Measurements from ENCODE around the gene PMS2. TPM values are rescaled to one million over a fixed set of nuclear protein-coding genes. Genes with fewer than 3 reads are reported as not detected.
"Not testable (repeated sequence)": the region's sequence is repeated elsewhere in the genome, so short reads cannot be mapped to it uniquely, and the experiment has no call there.

PMS2 gene
- total and polyA plus RNA-seq, 2 donors (not counting 1 experiment from before 2014, with no cell fraction given): 8.1 to 20.3 TPM

DNA sequence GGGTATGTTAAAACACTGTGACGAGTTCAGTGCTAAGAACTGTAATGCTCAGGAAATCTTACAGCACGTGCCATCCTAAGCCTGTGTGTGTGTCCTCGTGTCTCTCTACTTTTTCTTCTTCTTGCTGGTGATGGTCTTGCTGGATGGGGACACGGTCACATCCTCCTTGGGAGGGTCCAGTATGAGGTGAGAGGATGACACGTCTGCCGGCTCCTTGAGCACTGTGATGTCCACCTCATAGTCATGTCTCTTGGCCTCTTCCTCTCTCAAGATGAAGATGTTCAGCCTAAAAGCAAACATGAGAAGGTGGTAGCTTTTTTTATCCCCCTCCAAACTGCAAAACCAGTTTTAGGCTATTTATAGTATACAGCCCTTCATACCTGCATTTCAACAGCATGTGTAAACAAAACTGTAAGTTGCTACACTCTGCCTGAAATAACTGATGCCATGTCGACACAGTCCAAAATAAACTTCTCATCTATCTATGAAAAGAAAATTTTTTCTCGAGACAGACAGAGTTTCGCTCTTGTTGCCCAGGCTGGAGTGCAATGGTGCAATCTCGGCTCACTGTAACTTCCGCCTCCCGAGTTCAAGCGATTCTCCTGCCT, 82.5 kb downstream of the PMS2 start:
- CTCF ChIA-PET; H3K4me2 ChIP-seq (replicated peaks; ENCODE audit: low read depth, low read length, poor library complexity, severe bottlenecking); H3K27ac ChIP-seq (ENCODE audit: low read length in 2 of 2); H3K27me3 Mint-ChIP-seq; H2AFZ ChIP-seq (ENCODE audit: insufficient read depth, low read depth, low read length, poor library complexity, severe bottlenecking); H4K20me1 ChIP-seq (ENCODE audit: control insufficient read depth, insufficient read depth, low read length, poor library complexity, severe bottlenecking); H3K4me1 Mint-ChIP-seq; H3K4me3 Mint-ChIP-seq; POLR2A ChIA-PET; intact Hi-C loops (cut with micrococcal nuclease); DNase-seq; H3K9me3 ChIP-seq (ENCODE audit: control extremely low read depth in 1 of 3, control insufficient read depth in 2 of 3, insufficient read depth in 1 of 3, low read length in 2 of 3); H3K36me3 ChIP-seq (replicated peaks in 1 of 2; ENCODE audit: control extremely low read depth in 1 of 2, control insufficient read depth in 1 of 2, extremely low read depth in 1 of 2, insufficient read depth in 2 of 2, low read length in 1 of 2); H3K4me1 ChIP-seq (ENCODE audit: control insufficient read depth in 2 of 2, insufficient read depth in 2 of 2, low read length in 2 of 2); H3K9ac ChIP-seq (ENCODE audit: low read length); H3K27ac Mint-ChIP-seq; H3K4me3 ChIP-seq (ENCODE audit: control extremely low read depth in 1 of 5, extremely low read depth in 1 of 5, insufficient read depth in 1 of 5, low read depth in 2 of 5, low read length in 4 of 5); H3K9me3 Mint-ChIP-seq (ENCODE audit: insufficient read depth); H3K79me2 ChIP-seq (ENCODE audit: control insufficient read depth, insufficient read depth, low read length); H3K27me3 ChIP-seq (replicated peaks in 1 of 4; ENCODE audit: control extremely low read depth in 1 of 4, control insufficient read depth in 3 of 4, insufficient read depth in 4 of 4, low read length in 3 of 4); ATAC-seq (ENCODE audit: low read depth): not testable (repeated sequence)
- no CpG with 5 or more reads among the region's 13 CpGs for WGBS (ENCODE audit: insufficient coverage)

GRCh38 chr7:5924630-5925029, 84.2 kb downstream of the PMS2 start:
- H4K20me1 ChIP-seq (ENCODE audit: control insufficient read depth, insufficient read depth, low read length, poor library complexity, severe bottlenecking); H2AFZ ChIP-seq (ENCODE audit: insufficient read depth, low read depth, low read length, poor library complexity, severe bottlenecking); CTCF ChIA-PET; POLR2A ChIA-PET; H3K9me3 Mint-ChIP-seq (ENCODE audit: insufficient read depth); H3K27ac ChIP-seq (ENCODE audit: low read length in 2 of 2); H3K36me3 ChIP-seq (replicated peaks in 1 of 2; ENCODE audit: control extremely low read depth in 1 of 2, control insufficient read depth in 1 of 2, extremely low read depth in 1 of 2, insufficient read depth in 2 of 2, low read length in 1 of 2); DNase-seq; H3K4me1 ChIP-seq (ENCODE audit: control insufficient read depth in 2 of 2, insufficient read depth in 2 of 2, low read length in 2 of 2); H3K27me3 ChIP-seq (replicated peaks in 1 of 4; ENCODE audit: control extremely low read depth in 1 of 4, control insufficient read depth in 3 of 4, insufficient read depth in 4 of 4, low read length in 3 of 4); H3K9ac ChIP-seq (ENCODE audit: low read length); H3K4me3 ChIP-seq (ENCODE audit: control extremely low read depth in 1 of 5, extremely low read depth in 1 of 5, insufficient read depth in 1 of 5, low read depth in 2 of 5, low read length in 4 of 5); H3K4me3 Mint-ChIP-seq; ATAC-seq (ENCODE audit: low read depth); H3K27ac Mint-ChIP-seq; H3K27me3 Mint-ChIP-seq; H3K4me1 Mint-ChIP-seq; intact Hi-C loops (cut with micrococcal nuclease); H3K9me3 ChIP-seq (ENCODE audit: control extremely low read depth in 1 of 3, control insufficient read depth in 2 of 3, insufficient read depth in 1 of 3, low read length in 2 of 3); H3K79me2 ChIP-seq (ENCODE audit: control insufficient read depth, insufficient read depth, low read length); H3K4me2 ChIP-seq (replicated peaks; ENCODE audit: low read depth, low read length, poor library complexity, severe bottlenecking): not testable (repeated sequence)
- WGBS (ENCODE audit: insufficient coverage): no CpG with 5 or more reads among the region's 12 CpGs

- CTCF ChIA-PET; DNase-seq; H3K4me3 Mint-ChIP-seq; H3K36me3 ChIP-seq (replicated peaks in 1 of 2; ENCODE audit: control extremely low read depth in 1 of 2, control insufficient read depth in 1 of 2, extremely low read depth in 1 of 2, insufficient read depth in 2 of 2, low read length in 1 of 2); H4K20me1 ChIP-seq (ENCODE audit: control insufficient read depth, insufficient read depth, low read length, poor library complexity, severe bottlenecking); H3K4me2 ChIP-seq (replicated peaks; ENCODE audit: low read depth, low read length, poor library complexity, severe bottlenecking); H3K27ac ChIP-seq (ENCODE audit: low read length in 2 of 2); H3K27me3 Mint-ChIP-seq; H3K79me2 ChIP-seq (ENCODE audit: control insufficient read depth, insufficient read depth, low read length); H2AFZ ChIP-seq (ENCODE audit: insufficient read depth, low read depth, low read length, poor library complexity, severe bottlenecking); H3K9me3 Mint-ChIP-seq (ENCODE audit: insufficient read depth); intact Hi-C loops (cut with micrococcal nuclease); H3K4me1 Mint-ChIP-seq; H3K9me3 ChIP-seq (ENCODE audit: control extremely low read depth in 1 of 3, control insufficient read depth in 2 of 3, insufficient read depth in 1 of 3, low read length in 2 of 3); ATAC-seq (ENCODE audit: low read depth); POLR2A ChIA-PET; H3K27me3 ChIP-seq (replicated peaks in 1 of 4; ENCODE audit: control extremely low read depth in 1 of 4, control insufficient read depth in 3 of 4, insufficient read depth in 4 of 4, low read length in 3 of 4); H3K4me3 ChIP-seq (ENCODE audit: control extremely low read depth in 1 of 5, extremely low read depth in 1 of 5, insufficient read depth in 1 of 5, low read depth in 2 of 5, low read length in 4 of 5); H3K9ac ChIP-seq (ENCODE audit: low read length); H3K4me1 ChIP-seq (ENCODE audit: control insufficient read depth in 2 of 2, insufficient read depth in 2 of 2, low read length in 2 of 2); H3K27ac Mint-ChIP-seq: not testable (repeated sequence)
- no CpG with 5 or more reads among the region's 2 CpGs for WGBS (ENCODE audit: insufficient coverage)
Measured at GRCh38 chr7:5924180-5924579, 84.7 kb downstream of the PMS2 start.

Small RNA genes within 50 kb of the gene (small RNA-seq; reads per million reads assigned to genes)
- gene RF00019 (ENCODE audit: insufficient read length, low read depth, low replicate concordance) (not detected), gene RNU6-218P (ENCODE audit: insufficient read length, low read depth, low replicate concordance) (not detected), gene SNORA80D (ENCODE audit: insufficient read length, low read depth, low replicate concordance) (not detected)

Other genes with a start within 250 kb of the PMS2 start
- gene RNF216, start 227.4 kb downstream of the PMS2 start, total RNA-seq: 67.2 and 71.1 TPM in 2 replicates
- 46.6 and 48.4 TPM in 2 replicates for gene RNF216, start 227.4 kb downstream of the PMS2 start, polyA plus RNA-seq
- gene OCM, start 128.3 kb downstream of the PMS2 start, total RNA-seq: 0.79 and 1.6 TPM in 2 replicates
- gene OCM, start 128.3 kb downstream of the PMS2 start, polyA plus RNA-seq: 0.26 and 0.34 TPM in 2 replicates
- gene CCZ1, start 110.3 kb downstream of the PMS2 start, total RNA-seq: 66.2 and 74.1 TPM in 2 replicates
- gene CCZ1, start 110.3 kb downstream of the PMS2 start, polyA plus RNA-seq: 30.8 and 39.4 TPM in 2 replicates
- gene RSPH10B, start 38.4 kb downstream of the PMS2 start, total RNA-seq: 0.20 TPM in 1 of 2 replicates, not detected in the other
- gene RSPH10B, start 38.4 kb downstream of the PMS2 start, polyA plus RNA-seq: 0.07 and 0.09 TPM in 2 replicates
- gene AIMP2, start 223 bp upstream of the PMS2 start, total RNA-seq: 11.7 and 13.1 TPM in 2 replicates
- gene AIMP2, start 223 bp upstream of the PMS2 start, polyA plus RNA-seq: 10.1 and 14.0 TPM in 2 replicates
- gene ANKRD61, start 22.3 kb upstream of the PMS2 start, total RNA-seq: not detected in 2 replicates
- gene ANKRD61, start 22.3 kb upstream of the PMS2 start, polyA plus RNA-seq: 0.13 TPM in 1 of 2 replicates, not detected in the other
- 74.1 and 80.8 TPM in 2 replicates for gene EIF2AK1, start 50.1 kb upstream of the PMS2 start, total RNA-seq
- 78.8 and 96.3 TPM in 2 replicates for gene EIF2AK1, start 50.1 kb upstream of the PMS2 start, polyA plus RNA-seq
- gene USP42, start 95.9 kb upstream of the PMS2 start, total RNA-seq: 13.1 and 15.4 TPM in 2 replicates
- 6.6 and 12.8 TPM in 2 replicates for gene USP42, start 95.9 kb upstream of the PMS2 start, polyA plus RNA-seq

Measured in B cell (primary cell).